ENCODE results near the gene C9orf50. TPM values are rescaled to one million over a fixed set of nuclear protein-coding genes. Genes with fewer than 3 reads are reported as not detected.
"Not testable (repeated sequence)": the region's sequence is repeated elsewhere in the genome, so short reads cannot be mapped to it uniquely, and the experiment has no call there.

Gene C9orf50, protein sequence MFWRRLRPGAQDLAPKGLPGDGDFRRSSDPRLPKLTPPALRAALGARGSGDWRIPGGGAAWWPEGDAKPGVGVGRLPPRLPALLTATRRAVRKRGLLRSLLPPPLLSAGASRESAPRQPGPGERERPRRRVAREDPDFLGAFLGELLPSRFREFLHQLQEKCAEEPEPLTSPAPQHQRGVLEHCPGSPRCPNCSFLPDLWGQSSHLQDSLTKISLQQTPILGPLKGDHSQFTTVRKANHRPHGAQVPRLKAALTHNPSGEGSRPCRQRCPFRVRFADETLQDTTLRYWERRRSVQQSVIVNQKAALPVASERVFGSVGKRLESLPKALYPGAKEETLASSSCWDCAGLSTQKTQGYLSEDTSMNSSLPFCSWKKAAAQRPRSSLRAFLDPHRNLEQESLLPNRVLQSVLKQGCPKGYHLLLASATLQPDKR
- 0.29 TPM for polyA plus RNA-seq (2013, experiment 1 of 2)
- not detected for polyA plus RNA-seq (2013, experiment 2 of 2)

DNA sequence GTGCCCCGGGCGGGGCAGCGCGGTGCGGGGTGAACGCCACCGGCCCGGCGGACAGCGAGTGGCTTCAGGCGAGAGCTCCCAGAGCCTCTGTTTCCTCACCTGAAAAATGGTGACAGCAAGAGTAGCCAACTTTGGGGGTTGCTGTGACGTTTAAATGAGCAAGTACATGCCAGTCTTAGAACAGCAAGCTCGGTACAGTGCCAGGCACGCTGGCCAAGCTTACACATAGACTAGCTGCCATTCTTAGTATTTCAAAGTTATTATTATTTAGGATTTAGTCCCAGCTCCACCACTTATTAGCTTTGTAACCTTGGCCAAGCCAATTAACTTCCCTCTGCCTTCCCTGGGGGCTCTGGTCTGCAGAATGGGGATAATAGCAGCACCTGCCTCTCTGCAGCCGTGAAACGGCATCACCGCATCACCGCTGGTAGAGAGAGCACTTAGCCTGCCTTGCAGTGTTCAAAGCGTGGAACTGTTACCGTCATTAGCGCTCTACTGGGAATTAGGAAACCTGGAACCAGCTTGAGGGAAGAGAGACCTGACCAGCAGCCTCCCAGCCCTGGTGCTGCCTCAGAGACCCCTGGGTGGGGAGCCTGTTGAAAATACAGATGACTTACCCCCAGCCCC, at the start of gene C9orf50:
C9orf50 (minus strand) TSS at position 433 of the 627 bp plus-strand sequence. CDS start 527 bp downstream, outside the sequence.
- Histone ChIP-seq H3K27ac (ENCODE audit: low read depth, low read length, severe bottlenecking) (peak within 1 kb of the TSS; percentile 10), H3K4me1 (ENCODE audit: control insufficient read depth, insufficient read depth, low read length, poor library complexity, severe bottlenecking) (peaks cover 10% of the 10 kb centered on the region), H3K36me3 (ENCODE audit: control insufficient read depth, insufficient read depth, low read length) (no peaks in the 10 kb centered on the region), H3K4me3 (ENCODE audit: extremely low read depth, insufficient read depth, low read length, poor library complexity, severe bottlenecking) (peak within 1 kb of the TSS; percentile 41), H3K9me3 (ENCODE audit: control insufficient read depth, low read length) (no peaks in the 10 kb centered on the region)
- WGBS, 2 experiments (ENCODE audit: insufficient coverage in 2 of 2), result 33 to 34% methylated on average over 19 to 21 of the region's 21 CpGs

DNA sequence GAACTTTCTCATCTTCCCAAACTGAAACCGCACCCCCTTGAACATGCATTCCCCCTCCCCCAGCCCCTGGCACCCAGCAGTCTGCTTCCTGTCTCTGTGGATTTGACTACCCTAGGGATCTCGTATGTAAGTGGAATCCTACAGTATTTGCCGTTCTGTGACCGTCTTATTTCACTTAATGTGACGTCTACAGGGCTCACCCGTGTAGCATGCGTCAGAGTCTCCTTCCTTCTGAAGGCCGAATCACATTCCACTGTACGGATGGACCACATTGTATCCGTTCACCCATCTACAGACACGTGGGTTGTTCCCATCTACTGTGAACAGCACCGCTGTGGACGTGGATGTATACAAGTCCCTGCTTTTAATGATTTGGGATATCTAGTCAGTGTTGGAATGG, 49.0 kb upstream of the C9orf50 start:
- 86 to 90% methylated on average over 11 of the region's 13 CpGs for WGBS, 2 experiments (ENCODE audit: insufficient coverage in 2 of 2)

DNA sequence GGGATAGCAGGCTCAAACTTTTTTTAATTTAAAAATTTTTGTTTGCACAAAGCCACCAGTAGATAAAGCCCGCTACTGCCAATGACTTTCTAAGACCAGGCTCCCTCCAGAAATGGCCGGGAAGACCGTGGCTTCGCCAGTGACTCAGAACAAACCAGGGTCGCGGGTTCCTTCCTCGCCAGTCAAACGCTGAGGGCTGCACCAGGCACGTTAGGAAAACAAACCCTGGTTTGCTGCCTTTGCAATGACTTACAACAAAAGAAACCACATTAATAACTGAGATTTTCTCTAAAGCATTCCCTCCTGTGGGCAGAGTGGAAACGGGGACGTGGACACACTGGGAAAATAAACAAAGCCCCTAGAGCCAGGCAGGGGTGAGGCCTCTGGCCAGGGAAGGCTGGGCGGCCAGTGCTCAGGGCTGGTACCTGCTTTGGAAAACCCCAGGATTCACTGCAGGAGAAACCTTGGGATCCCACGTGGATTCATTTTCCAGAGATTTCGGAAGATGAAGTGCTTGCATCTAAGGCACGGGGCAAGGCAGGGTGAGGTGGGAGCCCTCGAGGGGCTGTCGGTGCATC, 48.3 kb upstream of the C9orf50 start:
- Histone ChIP-seq H3K4me3 (ENCODE audit: extremely low read depth, insufficient read depth, low read length, poor library complexity, severe bottlenecking) (no peak overlapping the region), H3K4me1 (ENCODE audit: control insufficient read depth, insufficient read depth, low read length, poor library complexity, severe bottlenecking) (peaks cover 7% of the 10 kb centered on the region), H3K36me3 (ENCODE audit: control insufficient read depth, insufficient read depth, low read length) (no peaks in the 10 kb centered on the region), H3K27ac (ENCODE audit: low read depth, low read length, severe bottlenecking) (peak overlapping the region; percentile 10), H3K9me3 (ENCODE audit: control insufficient read depth, low read length) (no peaks in the 10 kb centered on the region)
- 85 to 88% methylated on average over 13 to 15 of the region's 17 CpGs for WGBS, 2 experiments (ENCODE audit: insufficient coverage in 2 of 2)

More for the DNA sequence above, 49.0 kb upstream of the C9orf50 start:
- no peaks in the 10 kb centered on the region for H3K36me3 ChIP-seq (ENCODE audit: control insufficient read depth, insufficient read depth, low read length)
- no peak overlapping the region for H3K4me3 ChIP-seq (ENCODE audit: extremely low read depth, insufficient read depth, low read length, poor library complexity, severe bottlenecking)
- H3K27ac ChIP-seq (ENCODE audit: low read depth, low read length, severe bottlenecking), result no peak overlapping the region
- H3K4me1 ChIP-seq (ENCODE audit: control insufficient read depth, insufficient read depth, low read length, poor library complexity, severe bottlenecking), result peaks cover 7% of the 10 kb centered on the region
- no peaks in the 10 kb centered on the region for H3K9me3 ChIP-seq (ENCODE audit: control insufficient read depth, low read length)

DNA sequence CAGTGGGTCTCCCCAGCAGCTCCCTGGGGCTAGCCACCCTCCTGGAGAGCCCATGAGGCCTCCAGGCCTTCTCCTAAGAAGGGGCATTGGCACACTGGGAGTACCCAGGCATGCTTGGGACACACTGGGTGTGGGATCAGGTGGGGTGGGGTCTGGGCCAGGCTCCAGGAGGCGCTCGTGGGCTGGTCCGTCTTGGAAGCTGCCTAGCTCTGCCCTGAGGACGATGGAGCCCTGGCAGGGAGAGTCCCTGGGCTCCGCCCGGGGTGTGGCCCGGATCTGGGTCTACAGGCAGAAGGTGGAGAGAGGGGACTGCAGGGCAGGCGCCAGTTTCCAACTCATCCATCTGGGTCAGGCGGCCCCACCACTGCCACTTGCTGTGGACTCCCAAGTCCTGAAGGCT, 46.9 kb upstream of the C9orf50 start:
- no peak overlapping the region for H3K27ac ChIP-seq (ENCODE audit: low read depth, low read length, severe bottlenecking)
- no peaks in the 10 kb centered on the region for H3K36me3 ChIP-seq (ENCODE audit: control insufficient read depth, insufficient read depth, low read length)
- 84 to 89% methylated on average over 7 to 9 of the region's 9 CpGs for WGBS, 2 experiments (ENCODE audit: insufficient coverage in 2 of 2)
- H3K4me3 ChIP-seq (ENCODE audit: extremely low read depth, insufficient read depth, low read length, poor library complexity, severe bottlenecking), result no peak overlapping the region
- no peaks in the 10 kb centered on the region for H3K9me3 ChIP-seq (ENCODE audit: control insufficient read depth, low read length)
- peaks cover 7% of the 10 kb centered on the region for H3K4me1 ChIP-seq (ENCODE audit: control insufficient read depth, insufficient read depth, low read length, poor library complexity, severe bottlenecking)

DNA sequence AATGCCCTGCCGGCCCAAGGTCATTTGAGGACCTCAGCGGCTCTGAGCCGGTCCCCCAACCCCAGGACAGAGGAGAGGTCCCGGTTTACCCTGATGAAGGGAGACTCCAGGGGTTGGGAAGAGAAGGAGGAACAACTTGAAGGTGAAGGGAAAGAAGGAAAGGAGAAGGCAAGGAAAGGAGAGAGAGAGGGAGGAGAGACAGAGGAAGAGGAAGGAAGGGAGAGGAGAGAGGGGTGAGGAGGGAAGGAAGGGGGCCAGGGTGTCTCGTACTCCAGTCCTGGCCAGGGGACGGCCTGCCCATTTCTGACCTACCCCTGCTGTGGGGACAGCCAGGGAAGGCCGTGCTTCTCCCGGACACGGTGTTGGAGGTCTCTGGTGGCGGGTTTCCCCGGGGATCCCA, 46.5 kb upstream of the C9orf50 start:
- 90 to 95% methylated on average over 10 to 11 of the region's 11 CpGs for WGBS, 2 experiments (ENCODE audit: insufficient coverage in 2 of 2)

DNA sequence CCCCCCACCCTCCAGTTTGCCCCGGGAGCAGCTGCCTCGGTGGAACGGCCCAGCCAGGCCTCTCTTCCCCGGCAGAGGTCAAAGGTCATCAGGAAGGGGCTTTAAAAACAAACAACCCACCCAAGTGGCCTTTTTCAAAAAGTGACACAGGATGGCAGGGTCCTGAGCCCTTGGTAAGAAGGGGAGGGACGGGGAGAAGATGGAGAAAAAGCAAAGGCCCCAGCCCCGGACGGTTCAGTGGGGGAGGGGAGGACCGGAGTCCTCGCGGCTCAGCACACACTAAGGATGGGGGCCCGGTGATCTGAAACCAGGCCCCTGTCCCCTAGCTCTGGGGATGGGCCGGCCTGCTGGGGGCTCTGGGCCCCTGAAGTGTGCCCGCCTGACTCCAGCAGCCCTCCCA, 45.7 kb upstream of the C9orf50 start:
- Histone ChIP-seq H3K4me3 (ENCODE audit: extremely low read depth, insufficient read depth, low read length, poor library complexity, severe bottlenecking) (peak overlapping the region; percentile 35), H3K9me3 (ENCODE audit: control insufficient read depth, low read length) (no peaks in the 10 kb centered on the region), H3K27ac (ENCODE audit: low read depth, low read length, severe bottlenecking) (no peak overlapping the region), H3K36me3 (ENCODE audit: control insufficient read depth, insufficient read depth, low read length) (no peaks in the 10 kb centered on the region), H3K4me1 (ENCODE audit: control insufficient read depth, insufficient read depth, low read length, poor library complexity, severe bottlenecking) (peaks cover 7% of the 10 kb centered on the region)
- 57 to 60% methylated on average over 6 to 9 of the region's 13 CpGs for WGBS, 2 experiments (ENCODE audit: insufficient coverage in 2 of 2)

More for the DNA sequence above, 46.5 kb upstream of the C9orf50 start:
- Histone ChIP-seq H3K36me3 (ENCODE audit: control insufficient read depth, insufficient read depth, low read length) (no peaks in the 10 kb centered on the region), H3K9me3 (ENCODE audit: control insufficient read depth, low read length) (no peaks in the 10 kb centered on the region), H3K4me3 (ENCODE audit: extremely low read depth, insufficient read depth, low read length, poor library complexity, severe bottlenecking) (no peak overlapping the region), H3K27ac (ENCODE audit: low read depth, low read length, severe bottlenecking) (no peak overlapping the region), H3K4me1 (ENCODE audit: control insufficient read depth, insufficient read depth, low read length, poor library complexity, severe bottlenecking) (peaks cover 7% of the 10 kb centered on the region)

DNA sequence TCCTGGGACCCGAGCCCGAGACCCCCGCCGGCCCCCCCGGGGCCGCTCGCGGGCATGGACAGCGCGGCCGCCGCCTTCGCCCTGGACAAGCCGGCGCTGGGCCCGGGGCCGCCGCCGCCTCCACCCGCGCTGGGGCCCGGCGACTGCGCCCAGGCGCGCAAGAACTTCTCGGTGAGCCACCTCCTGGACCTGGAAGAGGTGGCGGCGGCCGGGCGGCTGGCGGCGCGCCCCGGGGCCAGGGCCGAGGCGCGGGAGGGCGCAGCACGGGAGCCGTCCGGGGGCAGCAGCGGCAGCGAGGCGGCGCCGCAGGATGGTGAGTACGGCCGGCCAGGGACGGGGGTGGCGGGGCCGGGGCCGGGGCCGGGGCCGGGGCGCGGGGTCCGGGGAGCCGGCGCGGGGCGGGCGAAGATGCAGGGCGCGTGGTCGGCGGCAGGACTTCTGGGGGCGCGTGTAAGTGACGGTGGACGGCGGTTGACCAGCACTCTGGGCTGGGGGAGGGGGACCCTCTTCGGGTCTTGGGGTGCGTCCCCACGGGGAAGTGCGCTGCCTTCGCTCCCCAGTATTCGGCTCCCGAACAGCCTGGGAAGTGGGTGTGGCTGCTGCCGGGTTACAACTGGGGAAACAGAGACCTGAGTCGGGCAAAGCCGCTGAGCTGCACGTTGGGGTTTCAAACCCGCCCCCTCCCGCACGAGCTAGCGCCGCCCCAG, 45.1 kb upstream of the C9orf50 start:
- WGBS, 2 experiments (ENCODE audit: insufficient coverage in 2 of 2), result 3 to 7% methylated on average over 63 to 78 of the region's 88 CpGs
- Histone ChIP-seq H3K36me3 (ENCODE audit: control insufficient read depth, insufficient read depth, low read length) (no peaks in the 10 kb centered on the region), H3K4me1 (ENCODE audit: control insufficient read depth, insufficient read depth, low read length, poor library complexity, severe bottlenecking) (peaks cover 7% of the 10 kb centered on the region), H3K27ac (ENCODE audit: low read depth, low read length, severe bottlenecking) (no peak overlapping the region), H3K9me3 (ENCODE audit: control insufficient read depth, low read length) (no peaks in the 10 kb centered on the region), H3K4me3 (ENCODE audit: extremely low read depth, insufficient read depth, low read length, poor library complexity, severe bottlenecking) (peak overlapping the region; percentile 40)

DNA sequence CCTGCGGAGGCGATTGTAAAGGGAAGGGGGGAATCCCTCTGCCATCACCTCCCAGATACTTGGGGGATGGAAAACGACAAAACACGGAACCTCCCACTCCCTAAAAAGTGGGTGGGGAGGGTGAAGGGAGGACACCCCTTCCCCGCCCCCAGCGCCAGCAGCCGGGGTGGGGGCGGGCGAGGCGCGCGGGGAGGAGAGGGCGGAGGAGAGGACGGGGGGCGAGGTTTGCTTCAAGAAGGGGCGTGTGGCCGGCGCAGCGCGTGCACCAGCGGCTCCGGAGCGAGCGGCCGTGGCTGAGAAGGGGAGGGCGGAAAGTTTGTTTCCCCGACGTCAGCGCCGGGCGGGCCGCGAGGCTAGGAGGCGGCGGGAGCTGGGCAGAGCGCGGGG, 44.5 kb upstream of the C9orf50 start, which contains the start of gene PRRX2:
PRRX2 (plus strand) TSS at position 259 of the 387 bp plus-strand sequence. CDS start 221 bp downstream, outside the sequence.
- no peak within 1 kb of the TSS for H3K27ac ChIP-seq (ENCODE audit: low read depth, low read length, severe bottlenecking)
- WGBS, 2 experiments (ENCODE audit: insufficient coverage in 2 of 2), result 1 to 2% methylated on average over 24 to 25 of the region's 37 CpGs
- peaks cover 7% of the 10 kb centered on the region for H3K4me1 ChIP-seq (ENCODE audit: control insufficient read depth, insufficient read depth, low read length, poor library complexity, severe bottlenecking)
- H3K4me3 ChIP-seq (ENCODE audit: extremely low read depth, insufficient read depth, low read length, poor library complexity, severe bottlenecking), result peak within 1 kb of the TSS; percentile 40
- no peaks in the 10 kb centered on the region for H3K36me3 ChIP-seq (ENCODE audit: control insufficient read depth, insufficient read depth, low read length)
- no peaks in the 10 kb centered on the region for H3K9me3 ChIP-seq (ENCODE audit: control insufficient read depth, low read length)

DNA sequence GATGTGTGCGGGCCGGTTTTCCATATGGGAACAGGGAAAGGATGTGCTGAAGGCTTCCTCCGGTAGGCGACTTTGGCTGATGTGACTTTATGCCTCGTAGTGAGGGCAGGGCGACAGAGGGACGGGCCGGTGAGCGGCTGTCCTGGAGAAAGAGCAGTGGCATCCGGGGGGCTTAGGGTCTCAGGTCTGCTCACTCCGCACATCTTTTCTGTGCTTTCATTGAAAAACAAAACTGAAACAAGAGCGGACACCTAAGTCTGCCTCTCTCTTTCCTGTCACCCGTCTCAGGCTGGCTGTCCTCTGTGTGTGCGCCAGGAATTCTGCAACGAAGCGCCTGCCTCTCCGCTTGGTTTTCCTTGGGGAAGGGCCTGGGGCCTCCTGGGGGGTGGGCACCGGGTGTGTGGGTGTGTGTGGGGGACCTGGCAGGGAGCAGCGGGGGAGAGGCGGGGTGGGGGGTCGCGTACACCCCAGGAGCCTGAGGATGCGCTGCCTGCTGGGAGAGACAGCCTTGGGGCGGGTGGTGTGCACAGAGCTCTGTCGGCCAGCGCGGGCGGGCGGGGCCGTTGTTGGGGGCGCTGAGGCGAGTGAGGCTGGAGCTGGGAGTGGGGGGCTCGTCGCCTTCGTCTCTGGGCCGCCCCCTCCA, 44.0 kb upstream of the C9orf50 start:
- WGBS, 2 experiments (ENCODE audit: insufficient coverage in 2 of 2), result 17 to 26% methylated on average over 14 to 15 of the region's 36 CpGs
- H3K27ac ChIP-seq (ENCODE audit: low read depth, low read length, severe bottlenecking), result no peak overlapping the region
- H3K36me3 ChIP-seq (ENCODE audit: control insufficient read depth, insufficient read depth, low read length), result no peaks in the 10 kb centered on the region
- H3K9me3 ChIP-seq (ENCODE audit: control insufficient read depth, low read length), result no peaks in the 10 kb centered on the region
- peak overlapping the region; percentile 40 for H3K4me3 ChIP-seq (ENCODE audit: extremely low read depth, insufficient read depth, low read length, poor library complexity, severe bottlenecking)
- peaks cover 6% of the 10 kb centered on the region for H3K4me1 ChIP-seq (ENCODE audit: control insufficient read depth, insufficient read depth, low read length, poor library complexity, severe bottlenecking)

DNA sequence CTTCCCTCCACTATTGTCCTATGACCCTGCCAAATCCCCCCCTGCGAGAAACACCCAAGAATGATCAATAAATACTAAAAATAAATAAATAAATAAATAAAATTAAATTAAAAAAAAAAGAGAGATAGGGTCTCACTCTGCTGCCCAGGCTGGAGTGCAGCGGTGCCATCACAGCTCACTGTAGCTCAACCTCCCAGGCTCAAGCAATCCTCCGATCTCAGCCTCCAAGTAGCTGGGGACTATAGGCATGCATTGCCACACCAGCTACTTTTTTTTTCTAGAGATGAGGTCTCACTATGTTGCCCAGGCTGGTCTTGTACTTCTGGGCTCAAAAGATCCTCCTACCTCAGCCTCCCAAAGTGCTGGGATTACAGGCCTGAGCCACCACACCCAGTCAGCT, 41.3 kb upstream of the C9orf50 start:
- not testable (repeated sequence) for H3K4me1 ChIP-seq (ENCODE audit: control insufficient read depth, insufficient read depth, low read length, poor library complexity, severe bottlenecking); H3K4me3 ChIP-seq (ENCODE audit: extremely low read depth, insufficient read depth, low read length, poor library complexity, severe bottlenecking); H3K36me3 ChIP-seq (ENCODE audit: control insufficient read depth, insufficient read depth, low read length); H3K9me3 ChIP-seq (ENCODE audit: control insufficient read depth, low read length); H3K27ac ChIP-seq (ENCODE audit: low read depth, low read length, severe bottlenecking)
- 93 to 100% methylated on average over 2 of the region's 3 CpGs for WGBS, 2 experiments (ENCODE audit: insufficient coverage in 2 of 2)
